ENCODE measurements around the gene PRKG1.
"Not testable (repeated sequence)": the region's sequence is repeated elsewhere in the genome, so short reads cannot be mapped to it uniquely, and the experiment has no call there.

Gene PRKG1

DNA sequence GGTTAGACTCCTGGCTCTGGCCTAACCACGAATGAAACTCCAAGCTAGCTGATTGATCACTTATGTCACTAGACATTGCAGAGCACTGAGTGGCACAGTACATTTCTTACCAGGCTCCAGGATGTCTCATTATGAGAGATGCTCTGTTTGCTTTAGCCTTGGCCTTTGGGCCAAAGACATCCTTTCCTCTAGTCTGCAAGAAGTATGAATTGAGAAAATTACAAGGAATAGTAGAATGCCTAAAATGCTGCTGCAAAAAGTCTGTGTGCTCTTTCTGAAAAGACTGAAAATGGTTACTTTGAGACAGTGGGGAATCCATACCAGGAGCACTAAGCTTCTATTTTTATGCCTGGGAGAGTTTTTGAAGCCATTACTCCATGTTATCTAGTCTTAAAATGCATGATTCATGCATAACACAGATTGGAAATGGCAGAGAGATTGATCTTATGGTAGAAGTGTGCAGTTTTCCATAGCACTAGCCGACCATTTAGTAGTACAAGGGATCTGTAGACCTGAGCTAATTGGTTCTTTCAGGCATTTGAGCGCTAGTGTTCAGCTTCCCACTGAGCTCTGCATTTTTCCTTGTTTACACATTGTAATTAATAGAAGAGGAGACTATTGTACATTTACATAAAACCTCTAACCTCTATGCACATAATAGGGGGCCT is 303.8 kb downstream of the PRKG1 start:
- no peak for DNase-seq (ENCODE audit: low read depth)

DNA sequence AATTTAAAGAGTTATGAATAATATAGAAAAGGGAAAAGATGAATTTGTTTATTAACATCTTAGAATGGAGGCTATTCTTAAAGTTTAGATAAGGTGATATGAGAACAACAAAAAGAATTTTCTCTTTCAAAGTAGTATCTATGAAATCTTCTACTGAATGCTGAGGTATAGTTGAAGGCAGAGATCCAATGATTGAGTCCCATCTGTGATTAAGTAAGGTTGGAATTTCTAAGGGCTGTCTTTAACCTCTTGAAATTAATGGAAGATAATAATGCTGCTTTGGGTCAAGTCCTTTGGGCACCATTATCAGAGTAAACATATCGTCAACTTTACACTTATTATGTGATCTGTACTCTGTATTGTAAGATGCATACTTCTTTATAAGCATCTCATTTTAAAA is 307.9 kb downstream of the PRKG1 start:
- no peak for DNase-seq (ENCODE audit: low read depth)

DNA sequence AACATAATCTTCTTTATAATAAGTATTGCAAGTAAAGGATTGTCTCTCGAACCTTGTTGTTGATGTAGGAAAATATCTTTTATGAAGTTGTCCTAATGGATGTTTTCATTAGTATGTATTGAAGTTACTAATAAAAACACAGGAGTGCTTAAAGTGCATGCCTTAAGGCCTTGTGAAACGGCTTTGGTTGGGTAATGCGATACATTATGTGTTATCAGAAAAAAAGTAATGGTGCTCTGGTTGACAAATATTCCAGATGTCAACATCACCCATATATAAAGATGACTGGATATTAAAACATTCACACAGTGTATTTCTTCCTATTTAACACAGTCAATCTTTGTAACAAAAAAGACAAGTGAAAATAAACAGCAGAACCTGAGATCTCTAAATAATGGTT is 310.7 kb downstream of the PRKG1 start:
- DNase-seq (ENCODE audit: low read depth): no peak

GRCh38 chr10:51386248-51386885 is 312.1 kb downstream of the PRKG1 start:
- no peak for DNase-seq (ENCODE audit: low read depth)

DNA sequence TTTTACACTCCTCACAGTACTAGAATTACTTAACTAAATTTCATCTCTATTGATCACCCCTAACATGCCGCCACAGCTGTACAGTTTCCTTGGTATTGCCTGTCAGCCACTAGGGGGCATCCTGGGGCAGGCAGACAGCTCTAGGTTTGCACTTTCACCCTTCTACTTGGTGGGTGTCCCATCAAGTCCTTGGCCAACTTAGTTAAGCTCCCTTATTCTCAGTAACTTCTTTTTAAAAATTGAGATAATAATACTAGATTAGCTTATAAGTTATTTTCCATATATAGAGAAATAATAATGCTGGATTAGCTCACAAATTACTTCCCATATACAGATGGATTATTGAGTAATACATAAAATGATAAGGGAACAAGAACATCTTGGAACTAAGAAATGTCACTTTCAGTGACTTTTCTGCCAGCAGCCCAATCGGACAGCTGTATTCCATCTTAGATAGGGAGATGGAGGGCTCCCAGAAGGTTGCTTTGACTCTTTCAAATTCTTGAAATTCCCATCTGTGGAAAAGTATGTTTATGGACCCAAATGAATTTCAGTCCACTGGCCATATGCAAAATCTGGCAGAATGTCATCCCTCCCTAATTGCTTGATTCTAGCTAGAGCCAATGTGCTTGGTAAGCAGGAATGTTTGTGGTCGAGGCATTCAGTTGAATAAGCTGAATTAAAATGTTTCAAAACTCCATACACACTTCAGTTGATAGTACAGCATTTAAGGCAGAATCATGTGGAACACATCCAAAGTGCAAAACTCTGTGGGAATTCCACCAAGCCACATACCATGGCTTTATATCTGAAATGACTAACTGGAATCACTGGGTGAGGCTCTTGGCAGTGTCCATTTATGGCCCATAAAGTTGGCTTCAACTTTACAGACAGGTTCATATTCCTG is 315.4 kb downstream of the PRKG1 start:
- DNase-seq (ENCODE audit: low read depth): no peak

DNA sequence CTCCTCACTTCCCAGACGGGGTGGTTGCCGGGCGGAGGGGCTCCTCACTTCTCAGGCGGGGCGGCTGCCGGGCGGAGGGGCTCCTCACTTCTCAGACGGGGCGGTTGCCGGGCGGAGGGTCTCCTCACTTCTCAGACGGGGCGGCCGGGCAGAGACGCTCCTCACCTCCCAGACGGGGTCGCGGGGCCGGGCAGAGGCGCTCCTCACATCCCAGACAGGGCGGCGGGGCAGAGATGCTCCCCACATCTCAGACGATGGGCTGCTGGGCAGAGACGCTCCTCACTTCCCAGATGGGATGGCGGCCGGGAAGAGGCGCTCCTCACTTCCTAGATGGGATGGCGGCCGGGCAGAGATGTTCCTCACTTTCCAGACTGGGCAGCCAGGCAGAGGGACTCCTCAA is 318.7 kb downstream of the PRKG1 start:
- DNase-seq (ENCODE audit: low read depth): not testable (repeated sequence)

- DNase-seq (ENCODE audit: low read depth): no peak
Observed at GRCh38 chr10:51394039-51394438, 319.8 kb downstream of the PRKG1 start.

DNA sequence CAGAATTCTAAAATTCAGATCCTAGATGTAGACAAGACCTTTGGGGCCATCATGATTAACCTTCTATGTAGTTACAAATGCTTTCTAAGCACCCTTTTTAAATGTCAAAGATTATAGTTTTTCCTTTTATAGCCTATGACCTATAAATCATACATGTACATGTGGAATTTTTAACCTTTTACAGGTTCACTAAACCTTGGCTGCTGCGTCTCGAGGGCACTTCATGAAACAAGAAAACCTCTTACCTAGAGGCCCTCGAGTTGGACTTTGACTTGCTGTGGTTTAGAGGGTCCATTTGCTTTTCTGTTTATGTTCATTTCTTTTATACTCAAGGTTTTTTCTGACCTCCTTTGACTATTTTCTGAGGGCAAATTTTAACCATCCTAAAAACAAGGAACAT is 323.0 kb downstream of the PRKG1 start:
- DNase-seq (ENCODE audit: low read depth): no peak

DNA sequence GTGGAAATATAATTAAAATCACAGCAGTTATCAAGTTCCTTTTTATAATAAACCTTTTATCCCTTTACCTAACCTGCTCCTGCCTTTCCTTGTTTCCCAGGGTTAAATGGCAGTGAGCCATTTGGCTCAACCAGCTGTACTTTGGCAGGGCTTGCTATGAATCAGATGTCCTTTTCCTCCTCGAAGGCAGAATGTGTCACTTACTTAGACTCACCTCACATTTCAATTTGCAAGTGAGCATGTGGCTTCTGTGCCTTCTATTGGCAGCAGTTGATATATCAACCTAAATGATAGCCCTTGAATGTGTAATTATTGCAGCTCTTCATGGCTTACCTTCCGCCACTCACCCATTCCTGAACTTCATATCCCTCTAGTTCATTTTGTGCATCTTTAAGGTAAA is 323.4 kb downstream of the PRKG1 start:
- DNase-seq (ENCODE audit: low read depth): no peak

DNA sequence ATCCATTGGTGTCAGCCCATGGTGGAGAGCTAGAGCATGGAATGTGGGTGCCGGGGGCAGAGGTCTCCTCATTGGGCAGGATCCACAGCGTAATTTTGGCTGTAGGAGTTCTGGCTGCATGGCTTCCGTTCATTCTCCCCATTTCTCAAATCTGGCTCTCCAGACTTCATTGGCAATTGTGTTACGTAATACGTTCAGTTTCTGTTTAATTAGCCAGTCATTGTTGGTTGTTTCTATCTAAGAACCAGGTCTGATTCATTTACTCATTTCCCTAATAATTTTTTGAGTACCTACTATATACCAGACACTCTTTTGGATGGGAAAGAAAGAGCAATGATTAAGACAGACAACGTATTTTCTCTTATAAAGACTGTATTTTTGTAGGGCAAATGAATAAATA is 325.6 kb downstream of the PRKG1 start:
- no peak for DNase-seq (ENCODE audit: low read depth)

GRCh38 chr10:51400392-51401096 is 326.3 kb downstream of the PRKG1 start:
- DNase-seq (ENCODE audit: low read depth): no peak

- no peak for DNase-seq (ENCODE audit: low read depth)
Observed at GRCh38 chr10:51403521-51403920, 329.2 kb downstream of the PRKG1 start.

DNA sequence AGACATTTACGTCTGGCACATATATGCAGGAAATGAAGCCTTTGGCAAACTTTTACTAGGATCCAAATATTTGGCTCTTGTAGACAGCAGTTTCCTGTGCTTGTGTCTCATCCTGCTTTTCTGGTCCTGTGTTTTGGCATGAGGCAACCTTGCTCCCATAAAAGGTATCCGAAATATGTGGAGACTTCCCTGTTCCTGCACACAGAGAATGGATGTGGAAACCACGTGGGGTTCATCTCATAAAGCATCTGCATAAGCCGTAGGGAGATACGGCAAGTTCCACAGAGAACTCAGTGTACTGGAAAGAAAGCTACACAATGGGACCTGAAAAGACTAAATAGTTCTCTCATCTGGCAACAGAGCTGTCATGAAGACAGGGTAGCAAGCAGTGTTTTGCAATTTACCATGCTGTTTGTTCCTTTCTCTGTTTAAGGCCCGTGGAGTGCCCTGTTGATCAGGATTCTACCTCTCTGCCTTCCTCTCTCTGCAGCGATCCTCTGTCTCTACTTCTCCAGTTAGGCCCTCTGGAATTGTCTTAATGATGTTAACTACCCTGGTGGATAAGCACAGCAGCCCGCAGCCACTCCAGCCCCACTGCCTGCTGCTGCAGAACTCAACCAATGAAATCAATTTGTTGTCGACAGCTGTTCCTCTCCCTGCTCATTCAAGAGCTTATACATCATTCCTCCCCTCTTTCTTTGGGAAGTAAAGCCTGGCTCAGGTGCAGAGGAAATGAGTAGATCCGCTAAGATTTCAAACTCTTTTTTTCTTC is 331.5 kb downstream of the PRKG1 start:
- no peak for DNase-seq (ENCODE audit: low read depth)

- DNase-seq (ENCODE audit: low read depth): no peak
Observed at GRCh38 chr10:51406581-51406980, 332.3 kb downstream of the PRKG1 start.

DNA sequence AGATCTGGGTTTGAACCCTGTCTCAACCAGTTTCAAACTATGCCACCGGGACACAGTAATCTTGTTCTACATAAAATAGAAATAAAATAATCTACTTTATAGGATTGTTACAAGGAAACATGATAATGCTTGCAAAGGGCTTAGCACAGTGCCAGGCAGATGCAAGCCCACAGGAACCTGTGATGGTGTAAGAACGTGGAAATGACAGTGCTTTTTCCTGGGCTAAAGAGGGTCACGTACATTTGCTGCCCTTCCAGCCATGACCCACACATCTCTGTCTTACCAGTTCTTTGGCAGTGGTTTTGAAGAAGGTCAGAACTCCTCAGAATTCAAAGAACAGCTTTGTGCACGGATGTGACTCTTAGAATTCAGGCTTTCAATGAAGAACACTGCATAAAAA is 342.2 kb downstream of the PRKG1 start:
- no peak for DNase-seq (ENCODE audit: low read depth)

DNA sequence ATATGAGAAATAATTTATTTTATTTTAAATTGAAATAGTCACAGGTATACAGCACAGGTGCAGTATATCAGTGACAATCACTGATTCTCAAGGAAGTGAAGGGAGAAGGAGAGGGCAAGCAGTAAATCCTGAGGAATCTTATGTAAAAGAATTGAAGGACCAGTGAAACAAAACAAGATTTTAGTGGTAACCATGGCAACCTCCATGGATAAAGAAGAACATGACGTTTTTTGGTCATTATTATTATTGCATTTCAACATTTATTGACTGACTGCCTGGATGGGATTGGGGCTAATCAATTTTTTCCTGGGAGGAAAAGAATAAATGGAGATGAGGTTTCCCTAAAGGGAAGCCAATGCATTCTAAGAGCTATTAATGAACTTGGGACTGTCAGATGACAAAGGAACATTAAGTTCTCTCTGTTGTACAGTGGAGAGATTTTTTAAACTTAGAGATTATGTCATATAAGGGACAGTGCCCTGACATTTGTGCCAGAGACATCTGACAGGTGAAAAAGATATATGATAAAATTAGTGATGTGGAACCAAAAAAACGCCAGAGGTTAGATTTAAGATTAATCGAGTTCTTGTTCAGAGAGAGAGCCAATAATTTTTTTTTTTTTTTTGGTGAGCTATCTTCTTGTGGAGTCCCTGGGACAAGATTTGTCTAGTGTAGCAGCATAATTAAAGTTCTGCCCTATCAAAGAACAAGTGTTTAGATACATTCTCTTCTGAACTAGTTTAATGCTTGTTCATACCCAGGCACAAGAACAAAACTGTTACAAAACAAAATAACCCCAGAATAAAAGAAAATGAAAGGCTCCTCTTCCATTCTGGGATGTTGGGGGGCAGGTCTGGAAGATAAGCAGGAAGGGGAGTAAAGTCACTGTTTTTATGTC is 345.2 kb downstream of the PRKG1 start:
- DNase-seq (ENCODE audit: low read depth): no peak

GRCh38 chr10:51421853-51422252 is 347.6 kb downstream of the PRKG1 start:
- no peak for DNase-seq (ENCODE audit: low read depth)

DNA sequence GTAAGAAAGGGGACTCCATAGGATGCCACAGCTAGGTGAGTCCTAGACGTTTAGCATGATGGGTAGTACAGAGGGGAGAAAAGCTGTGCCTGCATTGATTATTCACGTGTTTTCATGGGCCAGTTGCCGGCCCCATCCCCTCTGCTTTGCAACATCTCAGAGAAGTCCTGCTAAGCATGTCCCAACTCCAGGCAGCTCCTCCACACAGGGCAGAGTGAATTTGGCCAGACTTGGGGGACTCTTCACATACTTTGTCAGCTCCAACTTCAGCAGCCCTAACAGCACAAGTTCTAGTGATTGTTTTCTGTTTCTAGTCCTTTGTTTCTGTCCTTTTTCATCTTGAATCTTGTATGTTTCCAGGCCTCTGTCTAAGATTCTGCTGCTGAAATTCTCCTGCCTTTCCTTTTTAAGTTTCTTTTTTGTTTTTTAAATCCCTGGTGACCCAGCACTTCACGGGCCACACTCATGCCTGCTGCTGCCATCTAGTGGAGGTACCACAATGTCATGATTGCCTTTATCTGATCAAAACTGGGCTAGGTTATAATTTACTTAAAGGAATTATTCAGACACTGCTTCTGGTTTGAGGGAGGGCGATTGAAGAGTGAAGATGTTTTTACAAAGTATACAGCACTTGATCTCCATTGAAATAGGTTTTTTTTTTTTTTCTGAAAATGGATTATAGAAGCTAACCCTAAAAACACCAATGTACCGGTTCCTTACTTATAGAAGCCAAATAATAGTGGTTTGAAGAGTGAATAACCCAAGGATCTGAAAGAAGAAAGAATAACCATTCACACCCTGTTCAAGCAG is 348.2 kb downstream of the PRKG1 start:
- DNase-seq (ENCODE audit: low read depth): no peak

GRCh38 chr10:51423121-51423452 is 348.8 kb downstream of the PRKG1 start:
- no peak for DNase-seq (ENCODE audit: low read depth)

DNA sequence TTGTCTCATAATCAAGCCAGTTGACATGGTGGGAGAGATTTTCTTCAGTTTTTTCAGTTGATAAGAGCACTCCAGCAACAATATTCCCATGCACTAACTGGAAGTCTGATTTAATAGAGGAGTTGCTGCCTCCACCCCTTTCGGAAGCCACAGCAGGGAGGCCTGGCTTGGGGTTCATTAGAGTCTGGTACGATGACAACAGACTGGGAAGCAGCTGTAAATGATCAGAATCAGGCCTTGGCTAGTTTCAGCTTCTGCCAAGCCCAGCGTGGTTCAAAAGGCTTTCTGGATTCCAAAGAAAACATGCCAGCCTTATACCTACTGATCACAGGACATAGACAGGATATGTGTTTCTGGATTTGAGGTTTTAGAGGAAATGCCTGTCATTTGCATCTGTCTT is 351.1 kb downstream of the PRKG1 start:
- DNase-seq (ENCODE audit: low read depth): no peak

Measured in T-helper 22 cell (primary cell).